Keratinocyte (primary cell): Measurements from ENCODE around the gene ERC2. TPM values are rescaled to one million over a fixed set of nuclear protein-coding genes. Genes with fewer than 3 reads are reported as not detected.

Experiments used
- DNase-seq: peaks from one replicate; pipeline ENCODE4 v3.0.0-alpha.2; 2011; ENCODE audit warnings: low read depth, missing footprints, low spot score
- FAIRE-seq: peaks from 2 replicates; lab custom pipeline; 2011; peaks lifted over from hg19 to GRCh38; lab: Jason Lieb, UNC
- H2AFZ ChIP-seq: 2 replicates; pipeline ENCODE4 v1.6.0; 2012; ENCODE audit warnings: low read length, control low read depth, inconsistent platforms; ENCODE audit not compliant: control insufficient read depth
- H3K27ac ChIP-seq: 2 replicates; pipeline ENCODE4 v1.5.1; 2011; ENCODE audit warnings: low read length; ENCODE audit not compliant: control insufficient read depth, insufficient read depth
- H3K27me3 ChIP-seq: 3 replicates; pipeline ENCODE4 v1.6.0; 2011; ENCODE audit warnings: low read length; ENCODE audit not compliant: control insufficient read depth, insufficient read depth; ENCODE audit errors: extremely low read depth
- H3K36me3 ChIP-seq, 2 experiments: 2 replicates in 1 of 2; 3 replicates in 1 of 2; pipeline ENCODE4 v1.5.1; 2011; ENCODE audit warnings: low read length in 2 of 2, mild to moderate bottlenecking in 1 of 2; ENCODE audit not compliant: control insufficient read depth in 2 of 2, insufficient read depth in 2 of 2; ENCODE audit errors: extremely low read depth in 1 of 2
- H3K4me1 ChIP-seq: 3 replicates; pipeline ENCODE4 v1.5.1; 2011; ENCODE audit warnings: low read length; ENCODE audit not compliant: control insufficient read depth, insufficient read depth; ENCODE audit errors: extremely low read depth
- H3K4me2 ChIP-seq: 3 replicates; pipeline ENCODE4 v1.6.0; 2011; ENCODE audit warnings: low read depth, low read length; ENCODE audit not compliant: control insufficient read depth, insufficient read depth; ENCODE audit errors: extremely low read depth
- H3K4me3 ChIP-seq, 3 experiments: fragments of 200-600 bp in 1 of 3; sonication (generic) in 1 of 3; 2 replicates in 2 of 3; 3 replicates in 1 of 3; pipeline ENCODE4 v1.5.1; 2011 to 2016; ENCODE audit warnings: low read length in 3 of 3, mild to moderate bottlenecking in 3 of 3, control low read depth in 2 of 3, inconsistent platforms in 1 of 3, low read depth in 1 of 3, mixed read lengths in 1 of 3, mixed run types in 1 of 3, moderate library complexity in 1 of 3; ENCODE audit not compliant: control insufficient read depth in 2 of 3, insufficient read depth in 2 of 3; ENCODE audit errors: extremely low read depth in 1 of 3
- H3K79me2 ChIP-seq: 2 replicates; pipeline ENCODE4 v1.6.0; 2012; ENCODE audit warnings: low read length; ENCODE audit not compliant: control insufficient read depth, insufficient read depth
- H3K9ac ChIP-seq: 3 replicates; pipeline ENCODE4 v1.6.0; 2011; ENCODE audit warnings: low read length; ENCODE audit not compliant: control insufficient read depth, insufficient read depth; ENCODE audit errors: extremely low read depth
- H3K9me1 ChIP-seq: 3 replicates; pipeline ENCODE4 v1.6.0; 2011; ENCODE audit warnings: low read length; ENCODE audit not compliant: control insufficient read depth, insufficient read depth; ENCODE audit errors: extremely low read depth
- H3K9me3 ChIP-seq: 2 replicates; pipeline ENCODE4 v1.5.1; 2012; ENCODE audit warnings: low read depth, low read length; ENCODE audit not compliant: control insufficient read depth
- H4K20me1 ChIP-seq: 3 replicates; pipeline ENCODE4 v1.6.0; 2011; ENCODE audit warnings: low read length; ENCODE audit not compliant: control insufficient read depth, insufficient read depth; ENCODE audit errors: extremely low read depth
- CTCF ChIP-seq, 3 experiments: IDR thresholded peaks in 1 of 3; conservative IDR thresholded peaks in 1 of 3; optimal IDR thresholded peaks in 1 of 3; 2 replicates in 2 of 3; 3 replicates in 1 of 3; pipeline versions ENCODE3 to v1.5.1; 2011; ENCODE audit warnings: low read length in 3 of 3, mild to moderate bottlenecking in 3 of 3, moderate library complexity in 2 of 3, control low read depth in 1 of 3, inconsistent platforms in 1 of 3; ENCODE audit not compliant: insufficient read depth in 2 of 3; ENCODE audit errors: extremely low read depth in 1 of 3
- EZH2 ChIP-seq: IDR thresholded peaks from one replicate; pipeline ENCODE4 v1.6.1; 2012; ENCODE audit warnings: inconsistent platforms, mild to moderate bottlenecking, low read length, moderate library complexity
- dilution Hi-C: fragments of 300-500 bp; cut with MboI; formaldehyde crosslinking; loops from one replicate; pipeline ENCODE4 v1.7.0; 2020; ENCODE audit warnings: low sequenced_read_pairs; ENCODE audit not compliant: extremely low pct_ligation_motif_present
- polyA plus RNA-seq, 5 experiments: library from polyadenylated mRNA; depleted of rRNA in 3 of 5; stranded (reverse) in 3 of 5; stranded (forward) in 1 of 5; unstranded in 1 of 5; fragments of >200 nt; gene quantifications; 1 replicate in 1 of 5; 2 replicates in 3 of 5; 3 replicates in 1 of 5; pipeline versions ENCODE4 v1.2.1 to v1.2.3, GENCODE V29; 2011 to 2012; ENCODE audit warnings: missing spikeins in 2 of 5, low read depth in 1 of 5, low replicate concordance in 1 of 5

Gene ERC2
- polyA plus RNA-seq, 1 donor (not counting 4 experiments of a cell fraction or from before 2014, with no cell fraction given) = 0.08 TPM

DNA sequence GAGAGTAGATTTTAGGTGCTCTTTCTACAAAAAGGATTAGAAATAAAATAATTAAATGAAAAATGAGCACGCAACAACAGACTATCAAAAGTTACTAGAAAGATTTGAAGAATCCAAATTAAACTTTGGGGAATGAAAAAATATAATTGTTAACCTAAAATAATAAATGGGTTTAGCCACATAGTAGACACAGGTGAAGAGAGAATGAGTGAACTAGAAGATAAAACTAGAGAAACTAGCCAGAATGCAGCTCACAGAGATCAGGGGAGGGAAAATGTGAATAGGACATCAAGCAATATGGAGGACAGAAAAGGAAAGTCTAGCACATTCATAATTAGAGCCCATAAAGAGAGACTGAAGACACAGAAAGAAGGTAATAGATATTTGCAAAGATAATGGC, 670.5 kb downstream of the ERC2 start:
- no peak for TF ChIP-seq CTCF (optimal IDR thresholded peaks at IDR 0.05 in 1 of 3, IDR thresholded peaks at IDR 0.05 in 1 of 3, conservative IDR thresholded peaks at IDR 0.05 in 1 of 3; ENCODE audit: extremely low read depth in 1 of 3, insufficient read depth in 2 of 3, low read length in 3 of 3)
- dilution Hi-C loops = no loop called here
- no peaks in the 10 kb centered on the region for H3K27me3 ChIP-seq
- H4K20me1 ChIP-seq = no peaks in the 10 kb centered on the region
- no peak overlapping the region for H2AFZ ChIP-seq
- H3K9me1 ChIP-seq = no peaks in the 10 kb centered on the region
- H3K9ac ChIP-seq = no peak overlapping the region
- H3K4me1 ChIP-seq = no peaks in the 10 kb centered on the region
- no peak overlapping the region for H3K4me3 ChIP-seq
- H3K79me2 ChIP-seq = no peaks in the 10 kb centered on the region
- H3K9me3 ChIP-seq = no peaks in the 10 kb centered on the region
- H3K27ac ChIP-seq = no peak overlapping the region
- DNase-seq (no peak), FAIRE-seq (no peak)
- no peak overlapping the region for H3K4me2 ChIP-seq
- no peaks in the 10 kb centered on the region for H3K36me3 ChIP-seq

DNA sequence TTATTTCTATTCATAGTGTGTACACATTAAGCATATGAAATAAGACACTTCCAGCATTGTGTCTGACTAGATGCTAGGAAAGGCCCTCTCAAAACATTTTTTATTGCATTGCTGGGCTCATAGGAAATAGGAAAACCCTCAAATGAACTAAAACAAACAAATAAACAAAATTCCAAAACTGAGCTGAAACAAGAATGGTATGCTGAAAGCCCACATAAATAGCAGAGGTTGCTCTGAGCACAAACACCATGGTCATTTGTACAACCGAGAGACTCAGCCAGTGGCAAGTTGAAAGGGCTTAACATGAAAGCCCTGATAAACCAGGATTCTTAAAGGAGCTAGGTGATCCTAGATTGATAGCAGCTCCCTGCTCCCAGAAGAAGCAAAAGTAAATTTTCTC, 671.2 kb downstream of the ERC2 start:
- no peak for FAIRE-seq
- no peak for TF ChIP-seq EZH2

GRCh38 chr3:55796533-55796932, 671.7 kb downstream of the ERC2 start:
- no peak overlapping the region for H2AFZ ChIP-seq
- dilution Hi-C loops = no loop called here
- H3K27me3 ChIP-seq = no peaks in the 10 kb centered on the region
- H3K9me1 ChIP-seq = no peaks in the 10 kb centered on the region
- FAIRE-seq = no peak
- no peaks in the 10 kb centered on the region for H3K79me2 ChIP-seq
- no peaks in the 10 kb centered on the region for H3K9me3 ChIP-seq
- no peak for TF ChIP-seq CTCF (optimal IDR thresholded peaks at IDR 0.05 in 1 of 3, IDR thresholded peaks at IDR 0.05 in 1 of 3, conservative IDR thresholded peaks at IDR 0.05 in 1 of 3; ENCODE audit: extremely low read depth in 1 of 3, insufficient read depth in 2 of 3, low read length in 3 of 3)
- TF ChIP-seq EZH2 = no peak
- H3K9ac ChIP-seq = no peak overlapping the region
- no peaks in the 10 kb centered on the region for H4K20me1 ChIP-seq
- no peaks in the 10 kb centered on the region for H3K4me1 ChIP-seq
- H3K4me3 ChIP-seq = no peak overlapping the region
- no peak overlapping the region for H3K4me2 ChIP-seq
- no peak for DNase-seq
- no peak overlapping the region for H3K27ac ChIP-seq
- H3K36me3 ChIP-seq = no peaks in the 10 kb centered on the region

More for the DNA sequence above, 671.2 kb downstream of the ERC2 start:
- Histone ChIP-seq H3K9me1 (no peaks in the 10 kb centered on the region), H3K4me1 (no peaks in the 10 kb centered on the region), H4K20me1 (no peaks in the 10 kb centered on the region), H3K27ac (no peak overlapping the region), H3K36me3 (no peaks in the 10 kb centered on the region), H3K79me2 (no peaks in the 10 kb centered on the region), H2AFZ (no peak overlapping the region), H3K4me3 (no peak overlapping the region), H3K27me3 (no peaks in the 10 kb centered on the region), H3K4me2 (no peak overlapping the region), H3K9me3 (no peaks in the 10 kb centered on the region), H3K9ac (no peak overlapping the region)
- dilution Hi-C loops = no loop called here
- DNase-seq = no peak
